H7 (cell line): Measurements from ENCODE around the gene KIF13A. TPM values are rescaled to one million over a fixed set of nuclear protein-coding genes. Genes with fewer than 3 reads are reported as not detected.
"Not testable (repeated sequence)": the region's sequence is repeated elsewhere in the genome, so short reads cannot be mapped to it uniquely, and the experiment has no call there.

Source experiments
- DNase-seq: peaks from one replicate; pipeline ENCODE4 v3.0.0; 2012
- H3K27me3 ChIP-seq: 2 replicates; pipeline ENCODE4 v1.6.0; 2011; ENCODE audit warnings: mild to moderate bottlenecking, low read length; ENCODE audit not compliant: control insufficient read depth, insufficient read depth
- H3K36me3 ChIP-seq: replicated peaks from 2 replicates; pipeline ENCODE4 v1.5.1; 2011; ENCODE audit warnings: low read length; ENCODE audit not compliant: control insufficient read depth, insufficient read depth
- H3K4me3 ChIP-seq: 2 replicates; pipeline ENCODE4 v1.5.1; 2011; ENCODE audit warnings: low read depth, mild to moderate bottlenecking, control low read depth, low read length, moderate library complexity; ENCODE audit not compliant: insufficient read depth
- total RNA-seq: library from RNA; depleted of rRNA; stranded (reverse); fragments of >200 nt; shearing (Covaris generic); gene quantifications from 2 replicates; pipeline ENCODE4 v1.2.3, GENCODE V29; 2014

KIF13A gene
- total RNA-seq, 1 experiment from 2014 or later: 21.0 TPM

DNA sequence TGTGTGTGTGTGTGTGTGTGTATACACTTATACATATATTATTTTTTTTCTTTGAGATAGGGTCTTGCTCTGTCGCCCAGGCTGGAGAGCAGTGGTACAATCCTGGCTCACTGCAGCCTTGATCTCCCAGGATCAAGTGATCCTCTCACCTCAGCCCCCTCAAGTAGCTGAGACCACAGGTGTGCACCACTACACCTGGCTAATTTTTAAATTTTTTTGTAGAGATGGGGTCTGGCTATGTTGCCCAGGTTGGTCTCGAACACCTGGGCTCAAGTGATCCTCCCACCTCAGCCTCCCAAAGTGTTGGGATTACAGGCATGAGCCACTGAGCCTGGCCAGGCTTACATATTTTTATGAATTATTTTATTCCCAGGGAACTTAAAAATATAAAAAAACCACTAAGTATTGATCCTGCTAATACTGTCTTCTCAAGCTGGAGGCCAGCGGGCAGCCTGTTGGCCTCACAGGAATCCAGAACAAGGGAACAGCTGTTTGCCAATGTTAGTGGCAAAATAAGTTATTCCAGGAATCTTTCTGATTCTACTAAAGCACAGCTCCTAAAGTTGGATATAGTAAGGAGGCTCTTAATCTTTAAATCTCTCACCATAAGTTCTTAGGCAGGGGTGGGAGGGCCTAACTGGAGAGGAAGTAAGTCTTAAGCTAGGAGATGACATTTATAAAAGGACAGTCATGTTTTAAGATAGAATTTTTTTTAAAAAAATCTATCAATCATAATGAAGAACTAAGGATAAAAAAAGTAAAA, 145.2 kb downstream of the KIF13A start:
- Histone ChIP-seq H3K36me3 (no peaks in the 10 kb centered on the region), H3K27me3 (no peaks in the 10 kb centered on the region), H3K4me3 (no peak overlapping the region)
- DNase-seq: no peak

DNA sequence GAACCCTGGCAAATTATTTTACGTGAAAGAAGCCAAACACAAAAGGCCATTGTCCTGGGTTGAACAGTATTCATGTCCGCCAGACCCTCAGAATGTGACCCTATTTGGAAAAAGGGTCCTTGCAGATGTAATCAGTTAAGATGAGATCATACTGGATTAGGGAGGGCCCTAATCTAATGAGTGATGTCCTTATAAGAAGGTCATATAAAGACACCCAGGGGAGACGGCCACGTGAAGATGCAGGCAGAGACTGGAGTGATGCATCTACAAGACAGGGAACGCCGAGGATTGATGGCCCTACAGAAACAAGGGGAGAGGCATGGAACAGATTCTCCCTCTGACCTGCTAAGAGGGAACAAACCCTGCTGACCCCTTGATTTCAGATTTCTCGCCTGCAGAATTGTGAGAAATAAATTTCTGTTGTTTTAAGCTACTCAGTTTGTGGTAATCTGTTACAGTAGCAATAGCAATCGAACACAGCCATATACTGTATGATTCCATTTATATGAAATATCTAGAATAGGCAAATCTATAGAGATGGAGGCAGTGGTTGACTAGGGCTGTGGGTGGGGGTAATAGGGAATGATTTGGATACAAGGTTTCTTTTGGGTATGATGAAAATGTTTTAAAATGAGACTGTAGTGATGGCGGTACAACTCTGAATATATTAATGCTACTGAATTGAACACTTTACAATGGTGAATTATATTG, 147.8 kb downstream of the KIF13A start:
- H3K27me3 ChIP-seq: no peaks in the 10 kb centered on the region
- H3K4me3 ChIP-seq: no peak overlapping the region
- H3K36me3 ChIP-seq: no peaks in the 10 kb centered on the region; the same call in 1 of the 2 replicates
- DNase-seq: no peak

DNA sequence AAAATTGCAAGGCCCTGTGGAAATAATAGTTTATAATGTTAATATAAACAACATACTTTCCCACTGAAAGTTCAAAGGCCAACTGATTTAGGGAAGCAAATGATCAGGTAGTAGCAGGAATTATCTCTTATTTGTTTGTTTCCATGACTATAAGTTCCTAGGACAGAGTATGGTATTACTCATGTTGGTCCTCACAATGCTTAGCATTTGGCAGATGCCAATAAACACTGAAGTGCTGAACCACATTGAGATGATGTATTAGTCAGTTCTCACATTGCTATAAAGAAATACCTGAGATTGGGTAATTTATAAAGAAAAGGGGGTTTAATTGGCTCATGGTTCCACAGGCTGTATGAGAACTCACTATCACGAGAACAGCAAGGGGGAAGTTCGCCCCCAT, 151.1 kb downstream of the KIF13A start:
- H3K27me3 ChIP-seq: no peaks in the 10 kb centered on the region
- DNase-seq: no peak
- peaks cover under 1% of the 10 kb centered on the region; the same call in 1 of the 2 replicates for H3K36me3 ChIP-seq
- no peak overlapping the region for H3K4me3 ChIP-seq

DNA sequence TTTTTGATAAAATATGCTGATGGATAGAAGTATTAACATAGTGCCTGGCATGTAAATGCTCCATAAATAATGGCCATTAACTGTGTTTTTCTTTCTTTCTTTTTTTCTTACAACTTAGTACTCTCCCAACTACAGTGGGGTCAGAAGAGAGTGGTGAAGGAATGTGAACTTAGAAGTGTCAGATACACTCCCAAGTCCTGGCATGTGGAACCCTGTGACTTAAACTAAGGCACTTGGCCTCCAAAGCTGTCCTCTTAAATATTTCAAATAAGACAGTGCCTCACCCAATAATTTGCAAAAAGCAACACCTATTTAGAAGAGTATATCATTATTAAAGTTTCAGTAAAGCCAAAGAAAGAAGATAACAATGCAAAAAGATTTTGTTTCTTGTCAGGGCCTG, 151.7 kb downstream of the KIF13A start:
- H3K27me3 ChIP-seq: no peaks in the 10 kb centered on the region
- peaks cover 4% of the 10 kb centered on the region for H3K36me3 ChIP-seq
- no peak overlapping the region for H3K4me3 ChIP-seq
- DNase-seq: no peak

DNA sequence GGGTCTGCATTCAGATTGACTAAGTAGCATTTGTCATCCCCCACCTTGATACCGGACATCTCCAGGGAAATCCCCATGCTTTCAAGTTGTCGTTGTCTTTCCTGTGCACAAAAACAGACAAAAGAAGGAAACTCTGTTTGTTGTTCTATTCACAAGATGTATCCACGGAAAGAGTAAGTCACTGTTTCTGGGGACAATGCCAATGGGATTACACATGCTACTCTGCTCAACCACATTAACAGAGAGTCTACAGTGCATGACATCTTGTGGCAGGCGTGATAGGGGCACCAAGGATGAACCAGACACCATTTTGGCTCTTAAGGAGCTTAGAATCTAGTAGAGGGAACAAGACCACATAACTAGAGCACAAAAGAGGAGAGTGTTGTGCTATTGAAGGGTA, 156.3 kb downstream of the KIF13A start:
- Histone ChIP-seq H3K4me3 (no peak overlapping the region), H3K27me3 (no peaks in the 10 kb centered on the region), H3K36me3 (peaks cover 9% of the 10 kb centered on the region)
- no peak for DNase-seq

DNA sequence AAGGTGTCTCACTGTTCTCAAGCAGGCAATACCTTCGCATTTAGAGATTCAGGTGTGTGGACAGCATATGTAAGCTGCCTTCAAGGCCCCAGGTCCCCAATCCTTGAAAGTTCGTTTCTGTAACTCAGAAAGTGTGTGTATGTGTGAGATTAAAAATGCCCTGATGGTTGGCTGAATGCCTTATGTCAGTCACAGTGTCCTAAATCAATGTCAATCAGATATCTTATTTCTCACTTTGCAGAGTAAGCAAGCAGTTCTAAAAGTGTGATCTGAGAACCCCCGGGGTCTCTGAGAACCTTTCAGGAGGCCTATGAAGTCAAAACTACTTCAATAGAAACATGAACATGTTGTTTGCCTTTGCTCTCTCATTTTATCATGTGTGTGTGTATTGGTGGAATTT, 157.5 kb downstream of the KIF13A start:
- Histone ChIP-seq H3K4me3 (no peak overlapping the region), H3K27me3 (no peaks in the 10 kb centered on the region), H3K36me3 (peaks cover 11% of the 10 kb centered on the region)
- no peak for DNase-seq

DNA sequence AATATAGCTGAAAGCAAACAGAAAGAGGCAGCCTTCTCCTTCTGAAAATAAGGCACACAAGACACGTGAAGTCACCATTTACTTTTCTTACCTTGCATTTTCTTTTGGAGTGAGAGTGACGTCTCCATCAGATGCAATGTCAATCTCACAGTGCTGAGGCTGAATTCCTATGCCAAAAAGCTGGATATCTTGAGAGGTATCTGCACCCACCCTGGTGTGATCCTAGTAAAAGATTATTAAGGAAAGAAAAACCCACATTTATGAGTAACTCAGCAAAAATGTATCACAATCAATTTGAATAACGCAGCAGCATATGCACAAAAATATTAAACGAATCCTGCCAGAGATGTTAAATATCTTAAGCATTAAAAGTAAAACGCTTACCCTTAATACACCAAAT, 159.3 kb downstream of the KIF13A start:
- Histone ChIP-seq H3K36me3 (peaks cover 11% of the 10 kb centered on the region), H3K27me3 (no peaks in the 10 kb centered on the region), H3K4me3 (no peak overlapping the region)
- no peak for DNase-seq

DNA sequence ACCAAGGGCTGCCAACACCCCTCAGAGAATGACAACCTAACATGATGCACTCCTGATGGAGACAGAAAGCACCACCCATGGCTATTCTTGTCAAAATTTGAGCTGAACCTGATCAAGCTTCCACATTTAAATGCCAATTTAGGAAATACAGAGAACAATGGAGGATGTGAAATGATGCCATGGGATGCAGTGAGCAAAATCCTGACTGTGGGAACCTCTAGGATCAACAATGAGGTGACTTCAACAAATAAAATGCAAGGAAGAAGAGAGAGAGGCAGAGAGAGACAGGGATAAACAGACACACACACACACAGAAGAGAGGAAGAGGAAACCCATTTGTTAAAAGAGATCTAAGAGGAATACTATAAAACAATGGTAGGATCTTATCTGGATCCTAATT, 161.1 kb downstream of the KIF13A start:
- DNase-seq: no peak
- no peak overlapping the region for H3K4me3 ChIP-seq
- H3K36me3 ChIP-seq: peaks cover 10% of the 10 kb centered on the region
- no peaks in the 10 kb centered on the region for H3K27me3 ChIP-seq

DNA sequence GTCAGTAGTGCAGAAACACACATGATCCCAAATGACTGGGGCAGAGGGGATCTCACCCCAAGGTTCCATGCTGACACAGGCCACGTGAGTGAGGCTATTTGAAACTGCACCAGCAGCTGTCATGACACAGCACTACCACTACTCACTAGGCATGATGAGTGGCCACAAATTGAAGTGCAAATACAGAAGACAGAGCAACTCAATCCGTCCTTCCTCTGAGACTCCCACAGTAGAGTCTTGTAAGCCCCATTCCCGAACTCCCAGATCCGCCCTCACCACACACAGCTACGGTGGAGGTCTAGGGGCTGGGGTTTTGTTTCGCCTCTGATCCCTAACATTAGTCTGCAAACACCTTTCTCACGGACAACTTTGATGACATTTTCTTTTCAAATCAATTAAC, 167.4 kb downstream of the KIF13A start:
- DNase-seq: peak; percentile 57
- no peaks in the 10 kb centered on the region; the same call in 1 of the 2 replicates for H3K36me3 ChIP-seq
- H3K27me3 ChIP-seq: no peaks in the 10 kb centered on the region
- no peak overlapping the region for H3K4me3 ChIP-seq

DNA sequence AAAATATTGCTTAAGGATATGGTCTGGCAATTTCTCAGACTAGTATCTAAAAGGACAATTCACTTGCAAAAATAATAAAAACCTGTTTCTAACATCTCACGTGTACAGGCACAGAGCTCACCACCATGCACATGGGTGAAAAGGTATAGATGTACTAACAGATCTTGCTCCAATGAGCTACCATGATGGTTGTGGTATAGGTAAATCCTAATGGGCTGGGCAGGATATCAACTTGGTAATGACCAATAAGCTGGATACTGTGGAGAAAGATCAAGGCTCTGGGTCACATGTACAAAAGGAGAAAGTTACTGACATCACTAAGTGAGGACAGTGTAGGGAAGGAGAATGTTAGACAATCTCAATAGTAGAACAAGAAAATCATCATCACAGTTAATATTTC, 169.7 kb downstream of the KIF13A start:
- H3K27me3 ChIP-seq: no peaks in the 10 kb centered on the region
- H3K36me3 ChIP-seq: no peaks in the 10 kb centered on the region; the same call in 1 of the 2 replicates
- DNase-seq: no peak
- no peak overlapping the region for H3K4me3 ChIP-seq

DNA sequence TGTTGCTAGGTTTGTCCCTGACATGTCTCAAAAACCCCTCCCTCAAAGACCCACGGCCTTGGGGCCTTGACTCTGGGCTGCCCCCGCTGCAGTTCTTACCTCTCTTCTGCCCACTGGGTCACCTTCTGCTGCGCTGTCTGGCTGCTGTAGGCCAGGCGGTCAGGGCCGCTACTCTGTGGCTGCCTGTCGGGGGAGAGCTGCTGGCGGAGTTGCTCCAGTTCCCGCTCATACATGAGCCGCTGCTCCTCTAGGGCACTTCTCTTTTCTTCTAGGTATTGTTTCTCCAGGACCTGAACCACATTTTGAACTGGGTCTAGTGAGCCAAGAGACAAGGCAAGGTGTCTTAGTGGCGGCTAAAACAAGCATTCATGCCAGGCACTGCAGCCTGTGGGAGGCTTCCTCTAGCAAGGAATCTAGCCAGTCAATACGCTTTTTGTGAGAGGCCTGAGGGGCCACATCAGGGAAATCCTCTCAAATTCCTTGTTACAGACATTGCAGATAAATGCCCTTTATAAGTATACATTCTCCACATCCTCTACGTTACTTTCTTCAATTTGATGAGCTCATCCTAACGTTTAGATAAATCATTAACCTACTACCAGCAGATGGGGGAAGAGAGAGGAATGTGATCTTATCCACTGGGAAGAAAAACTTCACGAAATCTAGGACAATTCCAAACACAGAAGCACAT, 170.4 kb downstream of the KIF13A start:
- no peak for DNase-seq
- Histone ChIP-seq H3K27me3 (no peaks in the 10 kb centered on the region), H3K4me3 (no peak overlapping the region), H3K36me3 (no peaks in the 10 kb centered on the region)

DNA sequence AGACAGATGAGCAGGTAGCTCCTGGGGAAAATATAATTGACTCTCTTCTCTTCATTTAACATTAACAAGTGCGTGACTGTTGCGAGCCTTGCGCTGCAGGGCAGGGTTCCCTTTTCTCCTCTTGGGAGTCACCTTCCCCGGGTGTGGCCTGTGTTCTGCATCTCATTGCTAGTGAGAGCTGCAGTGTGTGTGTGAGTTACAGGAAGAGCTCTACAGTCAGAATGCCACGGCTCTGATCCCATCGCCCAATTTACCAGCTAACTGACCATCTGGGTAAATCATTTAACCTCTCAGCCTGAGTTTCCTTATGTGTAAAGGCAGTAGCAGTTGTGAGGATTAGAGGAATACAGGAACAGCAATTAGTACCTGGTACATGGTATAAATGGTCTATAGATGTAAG, 173.9 kb downstream of the KIF13A start:
- DNase-seq: no peak
- Histone ChIP-seq H3K27me3 (no peaks in the 10 kb centered on the region), H3K36me3 (no peaks in the 10 kb centered on the region), H3K4me3 (no peak overlapping the region)

DNA sequence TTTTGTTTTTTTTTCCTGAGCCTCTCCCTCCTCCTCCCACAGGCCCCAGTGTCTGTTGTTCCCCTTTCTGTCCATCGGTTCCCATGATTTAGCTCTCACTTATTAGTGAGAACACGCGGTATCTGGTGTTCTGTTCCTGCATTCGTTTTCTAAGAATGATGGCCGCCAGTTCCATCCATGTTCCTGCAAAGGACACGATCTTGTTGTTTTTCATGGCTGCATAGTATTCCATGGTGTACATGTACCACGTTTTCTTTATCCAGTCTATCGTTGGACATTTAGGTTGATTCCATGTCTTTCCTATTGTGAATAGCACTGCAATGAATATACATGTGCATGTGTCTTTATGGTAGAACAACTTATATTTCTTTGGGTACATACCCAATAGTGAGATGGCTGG, 175.1 kb downstream of the KIF13A start:
- H3K4me3 ChIP-seq: no peak overlapping the region
- H3K36me3 ChIP-seq: no peaks in the 10 kb centered on the region
- no peak for DNase-seq

DNA sequence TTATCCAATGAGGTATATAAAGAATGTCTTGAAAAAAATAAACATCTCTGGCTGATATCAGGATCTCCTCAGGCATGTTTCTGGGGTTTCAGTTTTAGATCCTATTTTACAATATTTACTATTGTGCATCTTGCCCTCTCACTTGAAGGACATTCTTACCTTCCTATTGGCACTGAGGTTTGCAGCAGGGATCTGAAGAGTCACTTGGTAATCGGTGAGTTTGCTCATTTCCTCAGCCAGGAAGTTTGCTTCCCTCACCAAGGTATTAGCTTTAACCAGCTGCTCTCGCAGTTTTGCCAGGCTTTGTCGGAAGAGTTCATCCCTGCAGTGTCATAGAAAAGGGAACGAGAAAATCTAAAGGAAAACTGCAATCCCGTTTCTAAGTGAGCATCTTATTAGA, 178.8 kb downstream of the KIF13A start:
- Histone ChIP-seq H3K4me3 (no peak overlapping the region), H3K36me3 (peaks cover 1% of the 10 kb centered on the region), H3K27me3 (no peaks in the 10 kb centered on the region)
- DNase-seq: no peak

More for the DNA sequence above, 175.1 kb downstream of the KIF13A start:
- H3K27me3 ChIP-seq: no peaks in the 10 kb centered on the region

DNA sequence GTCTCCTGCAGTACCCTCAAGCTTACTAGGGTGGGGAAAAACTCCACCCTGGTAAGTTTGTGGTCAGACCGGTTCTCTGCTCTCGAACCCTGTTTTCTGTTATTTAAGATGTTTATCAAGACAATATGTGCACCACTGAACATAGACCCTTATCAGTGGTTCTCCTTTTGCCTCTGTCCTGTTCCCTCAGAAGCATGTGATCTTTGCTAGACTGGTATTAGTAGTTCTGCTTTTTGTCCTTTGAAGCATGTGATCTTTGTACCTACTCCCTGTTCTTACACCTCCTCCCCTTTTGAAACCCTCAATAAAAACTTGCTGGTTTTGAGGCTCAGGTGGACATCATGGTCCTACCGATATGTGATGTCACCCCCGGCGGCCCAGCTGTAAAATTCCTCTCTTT, 180.0 kb downstream of the KIF13A start:
- H3K27me3 ChIP-seq, DNase-seq: not testable (repeated sequence)

More for the DNA sequence above, 180.0 kb downstream of the KIF13A start:
- not testable (repeated sequence) for H3K36me3 ChIP-seq, H3K4me3 ChIP-seq
